ENCODE results near the gene ATP5ME. TPM values are rescaled to one million over a fixed set of nuclear protein-coding genes. Genes with fewer than 3 reads are reported as not detected.
A peak's percentile ranks its signal among the peaks of the same experiment; 100 is the strongest.
"Not testable (repeated sequence)": the region's sequence is repeated elsewhere in the genome, so short reads cannot be mapped to it uniquely, and the experiment has no call there.

ATP5ME gene
- polyA plus RNA-seq, 1 experiment = 330 TPM

- TF ChIP-seq CTCF (IDR thresholded peaks at IDR 0.05; ENCODE audit: insufficient read depth, low read depth, low read length) = no peak
- Histone ChIP-seq H3K27me3 (ENCODE audit: control insufficient read depth, insufficient read depth, low read length) (peaks cover 3% of the 10 kb centered on the region), H3K36me3 (ENCODE audit: control insufficient read depth, insufficient read depth, low read length) (no peaks in the 10 kb centered on the region), H3K4me3 (ENCODE audit: low read depth, low read length) (no peak overlapping the region)
- ChIA-PET POLR2A (no interaction called here), CTCF (interaction anchor here (0.8 to 1.6 kb wide), 3 partner anchors 8 to 15 kb away, joined by 3 to 7 read pairs (median 4); no protein-coding TSS in a partner anchor)
- no peak for DNase-seq (ENCODE audit: low read depth)
These were observed 25.9 kb upstream of the ATP5ME start for GRCh38 chr4:699816-700580.

DNA sequence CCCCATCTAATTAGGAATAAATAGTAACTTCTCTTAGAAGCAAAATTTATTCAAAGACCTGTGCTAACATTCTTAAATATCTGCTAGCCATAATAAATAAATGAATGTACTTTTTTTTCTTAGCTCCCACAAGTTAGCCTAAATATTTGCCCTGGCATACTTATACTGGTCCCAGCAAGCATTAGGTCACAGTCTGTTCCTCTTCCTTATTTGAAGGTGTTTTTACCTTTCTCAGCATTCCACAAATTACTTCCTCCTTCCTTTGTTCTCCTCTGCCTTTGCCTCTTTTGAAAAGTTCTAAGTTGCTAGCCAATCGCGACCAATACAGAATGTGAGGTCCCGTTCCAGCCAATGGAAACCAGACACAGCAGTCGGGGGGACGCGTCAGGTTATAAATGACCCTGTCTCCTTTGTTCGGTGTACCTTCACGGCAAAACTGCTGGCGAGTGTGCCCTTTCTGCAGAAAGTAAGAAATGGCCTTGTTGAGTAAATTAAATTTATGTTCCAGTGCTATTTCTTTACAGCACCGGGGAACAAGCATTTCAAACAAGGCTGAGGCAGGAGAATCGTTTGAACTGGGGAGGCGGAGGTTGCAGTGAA, 20.4 kb upstream of the ATP5ME start:
- POLR2A ChIA-PET; DNase-seq (ENCODE audit: low read depth); CTCF ChIA-PET; H3K4me3 ChIP-seq (ENCODE audit: low read depth, low read length); H3K36me3 ChIP-seq (ENCODE audit: control insufficient read depth, insufficient read depth, low read length); H3K27me3 ChIP-seq (ENCODE audit: control insufficient read depth, insufficient read depth, low read length): not testable (repeated sequence)

- TF ChIP-seq CTCF (IDR thresholded peaks at IDR 0.05; ENCODE audit: insufficient read depth, low read depth, low read length) = no peak
- ChIA-PET CTCF (interaction anchor here (1.5 kb wide), 1 partner anchor 9 kb away, joined by 6 read pairs; no protein-coding TSS in a partner anchor), POLR2A (no interaction called here)
- no peak for DNase-seq (ENCODE audit: low read depth)
- Histone ChIP-seq H3K36me3 (ENCODE audit: control insufficient read depth, insufficient read depth, low read length) (no peaks in the 10 kb centered on the region), H3K4me3 (ENCODE audit: low read depth, low read length) (no peak overlapping the region), H3K27me3 (ENCODE audit: control insufficient read depth, insufficient read depth, low read length) (peaks cover 2% of the 10 kb centered on the region; the same call in 1 of the 2 replicates)
These were observed 18.9 kb upstream of the ATP5ME start for GRCh38 chr4:692771-693554.

DNA sequence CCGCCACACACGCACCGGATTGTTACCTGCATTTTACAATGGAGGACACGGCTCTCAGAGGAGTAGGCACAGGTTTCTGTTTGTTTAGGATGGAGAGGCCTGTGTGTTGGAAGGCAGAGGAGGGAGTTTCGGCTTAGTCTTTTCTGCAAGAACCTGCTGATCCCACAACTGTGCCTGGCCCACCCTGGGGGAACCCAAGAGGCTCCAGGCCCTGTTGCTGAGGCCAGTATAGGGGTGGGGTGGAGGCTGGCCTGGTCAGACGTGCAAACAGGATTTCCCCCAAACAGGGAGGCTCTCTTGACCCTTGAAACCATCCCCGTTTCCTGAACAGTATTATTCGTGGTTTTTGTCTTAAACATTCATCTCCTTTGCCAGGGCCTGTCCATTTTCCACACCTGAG, 15.6 kb upstream of the ATP5ME start:
- H3K4me3 ChIP-seq (ENCODE audit: low read depth, low read length) = no peak overlapping the region
- H3K27me3 ChIP-seq (ENCODE audit: control insufficient read depth, insufficient read depth, low read length) = peaks cover 2% of the 10 kb centered on the region; the same call in 1 of the 2 replicates
- CTCF ChIA-PET = interaction anchor here (0.6 kb wide), 1 partner anchor 37 kb away, joined by 4 read pairs; no protein-coding TSS in a partner anchor
- TF ChIP-seq CTCF (IDR thresholded peaks at IDR 0.05; ENCODE audit: insufficient read depth, low read depth, low read length) = no peak
- POLR2A ChIA-PET = no interaction called here
- H3K36me3 ChIP-seq (ENCODE audit: control insufficient read depth, insufficient read depth, low read length) = no peaks in the 10 kb centered on the region
- DNase-seq (ENCODE audit: low read depth) = no peak

GRCh38 chr4:688854-689681, 15.0 kb upstream of the ATP5ME start, which contains the start of gene SLC49A3:
TSS of gene SLC49A3 (minus strand) at chr4:689151. CDS start at chr4:689127, 24 bp downstream.
- DNase-seq (ENCODE audit: low read depth) = no peak
- ChIA-PET POLR2A (no interaction called here), CTCF (interaction anchor here (0.6 kb wide), 1 partner anchor 38 kb away, joined by 4 read pairs; no protein-coding TSS in a partner anchor)
- Histone ChIP-seq H3K4me3 (ENCODE audit: low read depth, low read length) (peak within 1 kb of the TSS; percentile 31), H3K27me3 (ENCODE audit: control insufficient read depth, insufficient read depth, low read length) (peaks cover 2% of the 10 kb centered on the region; the same call in 1 of the 2 replicates), H3K36me3 (ENCODE audit: control insufficient read depth, insufficient read depth, low read length) (no peaks in the 10 kb centered on the region)
- no peak for TF ChIP-seq CTCF (IDR thresholded peaks at IDR 0.05; ENCODE audit: insufficient read depth, low read depth, low read length)
